K562 (cell line): ENCODE data around the gene ADAMTS2. TPM values are rescaled to one million over a fixed set of nuclear protein-coding genes. Genes with fewer than 3 reads are reported as not detected.

ENCODE experiments used
- ATAC-seq: fragments of 200-7000 bp; cut with Tn5 transposase; 3 replicates; pipeline ENCODE4 v1.9.1; 2020; ENCODE audit warnings: moderate library complexity
- BruUV-seq: library from RNA; stranded (reverse); fragments of 400-500 nt; replicated peaks from 2 replicates; lab custom pipeline; 2021; lab: Mats Ljungman, UMichigan
- CTCF ChIA-PET: fragments of 300-600 bp; formaldehyde crosslinking; extraction: SDS; loops from one replicate; lab custom pipeline; 2021; ENCODE audit warnings: low intra/inter-chr PET ratio; lab: Yijun Ruan, JAX
- POLR2A ChIA-PET: fragments of 300-600, 350-650 bp; sonication (Branson Sonifier 250); formaldehyde crosslinking; extraction: SDS; loops from one replicate; lab custom pipeline; 2021; ENCODE audit warnings: antibody characterized with exemption, inconsistent platforms; lab: Yijun Ruan, JAX
- DNase-seq, 4 experiments: peaks; one replicate each; pipeline versions ENCODE4 v3.0.0 to v3.0.0-alpha.2; 2011 to 2018; ENCODE audit warnings: low spot score in 3 of 4, mixed read lengths in 3 of 4; ENCODE audit errors: extremely low read depth in 1 of 4
- FAIRE-seq: peaks from 2 replicates; lab custom pipeline; 2011; peaks lifted over from hg19 to GRCh38; lab: Jason Lieb, UNC
- H2AFZ ChIP-seq: 2 replicates; pipeline ENCODE4 v1.6.0; 2011; ENCODE audit warnings: low read depth, low read length, control low read depth, inconsistent platforms
- H3K27ac ChIP-seq: fragments of 200-600 bp; 3 replicates; pipeline ENCODE4 v1.8.0; 2011; ENCODE audit warnings: low read depth, mild to moderate bottlenecking, control low read depth, inconsistent platforms, low read length, moderate library complexity, mixed read lengths; ENCODE audit errors: extremely low read depth
- H3K27me3 ChIP-seq, 2 experiments: fragments of 300-600 bp in 1 of 2; 2 replicates in 1 of 2; 3 replicates in 1 of 2; pipeline versions ENCODE4 v1.6.0 to v1.8.0; 2011; ENCODE audit warnings: inconsistent platforms in 2 of 2, low read length in 2 of 2, mild to moderate bottlenecking in 1 of 2, mixed read lengths in 1 of 2, moderate library complexity in 1 of 2; ENCODE audit not compliant: control insufficient read depth in 2 of 2, insufficient read depth in 2 of 2
- H3K36me3 ChIP-seq: fragments of 300-600 bp; 3 replicates; pipeline ENCODE4 v1.8.0; 2011; ENCODE audit warnings: mild to moderate bottlenecking, low read length, inconsistent platforms; ENCODE audit not compliant: control insufficient read depth, insufficient read depth
- H3K4me1 ChIP-seq, 2 experiments: fragments of 200-600 bp in 1 of 2; replicated peaks in 1 of 2; 2 replicates in 1 of 2; 3 replicates in 1 of 2; pipeline versions ENCODE4 v1.5.1 to v1.8.0; 2011; ENCODE audit warnings: inconsistent platforms in 2 of 2, low read length in 2 of 2, mild to moderate bottlenecking in 1 of 2, mixed read lengths in 1 of 2, moderate library complexity in 1 of 2; ENCODE audit not compliant: control insufficient read depth in 2 of 2, insufficient read depth in 2 of 2
- H3K4me2 ChIP-seq: 2 replicates; pipeline ENCODE4 v1.6.1; 2011; ENCODE audit warnings: low read length, control low read depth, inconsistent platforms, mixed read lengths; ENCODE audit not compliant: insufficient read depth
- H3K4me3 ChIP-seq: fragments of 200-600 bp; sonication (generic), shearing (Covaris generic); 2 replicates; pipeline ENCODE4 v1.5.1; 2016; ENCODE audit warnings: control low read depth, inconsistent platforms
- H3K79me2 ChIP-seq: fragments of 200-600 bp; 3 replicates; pipeline ENCODE4 v1.8.0; 2011; ENCODE audit warnings: low read length, inconsistent platforms; ENCODE audit not compliant: control insufficient read depth, insufficient read depth
- H3K9ac ChIP-seq, 2 experiments: 2 replicates each; pipeline versions ENCODE4 v1.6.0 to v1.6.1; 2011; ENCODE audit warnings: low read depth in 2 of 2, low read length in 2 of 2, control low read depth in 1 of 2, inconsistent platforms in 1 of 2, mild to moderate bottlenecking in 1 of 2, mixed read lengths in 1 of 2; ENCODE audit not compliant: insufficient read depth in 1 of 2
- H3K9me1 ChIP-seq: one replicate; pipeline ENCODE4 v1.6.0; 2011; ENCODE audit warnings: inconsistent platforms, mild to moderate bottlenecking, low read length, moderate library complexity; ENCODE audit not compliant: control insufficient read depth, insufficient read depth
- H3K9me3 ChIP-seq: replicated peaks from 2 replicates; pipeline ENCODE4 v1.5.1; 2011; ENCODE audit warnings: low read depth, low read length, inconsistent platforms; ENCODE audit not compliant: control insufficient read depth, insufficient read depth
- H4K20me1 ChIP-seq: replicated peaks from 2 replicates; pipeline ENCODE4 v1.6.1; 2011; ENCODE audit warnings: low read length, inconsistent platforms, mixed read lengths; ENCODE audit not compliant: control insufficient read depth, insufficient read depth
- CEBPZ ChIP-seq: fragments of 150-350 bp; IDR thresholded peaks from 2 replicates; pipeline ENCODE4 v1.6.1; 2014; ENCODE audit warnings: low read depth, mild to moderate bottlenecking, low read length, borderline replicate concordance
- COPS2 ChIP-seq: fragments of 450-650 bp; conservative IDR thresholded peaks from 2 replicates; pipeline ENCODE4 v1.6.1; 2016; ENCODE audit warnings: mild to moderate bottlenecking, moderate library complexity
- ELF4 ChIP-seq: fragments of 450-650 bp; formaldehyde crosslinking; IDR thresholded peaks from 2 replicates; pipeline ENCODE4 v1.4.0; 2022; ENCODE audit warnings: missing genetic modification characterization
- GATA2 ChIP-seq: sonication (generic); formaldehyde crosslinking; IDR thresholded peaks from 2 replicates; pipeline ENCODE4 v1.4.0; 2020; ENCODE audit warnings: mild to moderate bottlenecking, missing genetic modification reagents
- GATAD2B ChIP-seq: fragments of 450-650 bp; IDR thresholded peaks from 2 replicates; pipeline ENCODE4 v1.6.1; 2017; ENCODE audit warnings: mild to moderate bottlenecking, borderline replicate concordance
- HEY1 ChIP-seq: fragments of 250-450 bp; sonication (Bioruptor Pico); IDR thresholded peaks from 2 replicates; pipeline ENCODE4 v1.5.0; 2020; ENCODE audit warnings: mild to moderate bottlenecking, moderate library complexity, borderline replicate concordance
- KLF1 ChIP-seq: fragments of 450-650 bp; IDR thresholded peaks from 2 replicates; pipeline ENCODE4 v1.6.1; 2016; ENCODE audit warnings: missing genetic modification characterization, missing compliant biosample characterization
- LCOR ChIP-seq: sonication (generic); formaldehyde crosslinking; IDR thresholded peaks from 2 replicates; pipeline ENCODE4 v1.8.0; 2022; ENCODE audit warnings: mild to moderate bottlenecking, missing genetic modification reagents
- MAFK ChIP-seq: IDR thresholded peaks from 2 replicates; pipeline ENCODE4 v1.6.1; 2011; ENCODE audit warnings: low read length, improper control_type of control experiment
- MITF ChIP-seq: IDR thresholded peaks from 2 replicates; pipeline ENCODE4 v1.6.1; 2014; ENCODE audit warnings: antibody characterized with exemption
- NCOA2 ChIP-seq, 2 experiments: fragments of 450-650 bp; IDR thresholded peaks; 2 replicates each; pipeline ENCODE4 v1.6.1; 2018; ENCODE audit warnings: mild to moderate bottlenecking in 2 of 2, moderate library complexity in 1 of 2; ENCODE audit not compliant: partially characterized antibody in 2 of 2
- SRSF3 ChIP-seq: fragments of 200-400 bp; formaldehyde crosslinking; IDR thresholded peaks from 2 replicates; pipeline ENCODE4 v1.6.1; 2016; ENCODE audit warnings: mild to moderate bottlenecking, low read length, moderate library complexity; ENCODE audit not compliant: insufficient read depth
- STAT5B ChIP-seq: fragments of 250-450 bp; sonication (Bioruptor Pico); IDR thresholded peaks from 2 replicates; pipeline ENCODE4 v1.8.0; 2021; ENCODE audit warnings: mild to moderate bottlenecking, inconsistent platforms
- TCF3 ChIP-seq: sonication (generic); formaldehyde crosslinking; IDR thresholded peaks from 2 replicates; pipeline ENCODE4 v1.4.0; 2020; ENCODE audit warnings: mild to moderate bottlenecking, missing genetic modification reagents
- ZNF212 ChIP-seq: fragments of 450-650 bp; formaldehyde crosslinking; IDR thresholded peaks from 2 replicates; pipeline ENCODE4 v1.4.0; 2020; ENCODE audit warnings: mild to moderate bottlenecking
- ZNF41 ChIP-seq: fragments of 250-450 bp; sonication (Bioruptor Pico); conservative IDR thresholded peaks from 2 replicates; pipeline ENCODE4 v1.4.0; 2020; ENCODE audit warnings: mild to moderate bottlenecking
- WGBS: fragments of 100-300 bp; shearing (Covaris generic); methylation state at CpG from one replicate; pipeline ENCODE4 v1.1.6; 2016; ENCODE audit warnings: low coverage, mixed read lengths; ENCODE audit not compliant: insufficient coverage; ENCODE audit errors: missing lambda C conversion rate; 5-methylcytosine and 5-hydroxymethylcytosine counted together
- in situ Hi-C: fragments of 300-500 bp; cut with MboI; formaldehyde crosslinking; loops from 4 replicates; pipeline ENCODE4 v1.15.0; 2018; ENCODE audit warnings: inconsistent platforms, mixed read lengths
- intact Hi-C: fragments of 100-400 bp; cut with micrococcal nuclease; formaldehyde crosslinking; loops from 2 replicates; pipeline ENCODE4 v1.14.2; 2022
- polyA plus RNA-seq, 8 experiments: library from polyadenylated mRNA; depleted of rRNA in 4 of 8; stranded (reverse) in 5 of 8; unstranded in 3 of 8; fragments of >200 nt; fragmentation: Nextera tagmentation in 2 of 8; fragmentation: Illumina TruSeq in 1 of 8; extraction: Ambion mirVana in 2 of 8; extraction: Trizol in 1 of 8; gene quantifications; 2 replicates each; pipeline versions ENCODE4 v1.2.1 to v1.2.3, GENCODE V29; 2011 to 2014; ENCODE audit warnings: inconsistent platforms in 1 of 8, missing spikeins in 1 of 8
- total RNA-seq, 7 experiments: library from RNA; depleted of rRNA in 6 of 7; stranded (reverse); fragments of >200 nt in 6 of 7; fragmentation: Illumina TruSeq in 2 of 7; extraction: Trizol in 2 of 7; gene quantifications; 2 replicates each; pipeline versions ENCODE4 v1.2.1 to v1.2.3, GENCODE V29; 2011 to 2021; ENCODE audit warnings: low replicate concordance in 1 of 7

ADAMTS2 gene
- total and polyA plus RNA-seq, 9 of the 15 experiments (the other 6 are each of a cell fraction or from before 2014, with no cell fraction given), result not detected

GRCh38 chr5:179253730-179254129, 91.5 kb downstream of the ADAMTS2 start:
- no peak overlapping the region for H3K9ac ChIP-seq
- ChIA-PET CTCF (no interaction called here), POLR2A (no interaction called here)
- TF ChIP-seq GATAD2B (no peak), STAT5B (CRISPR knock-in tag) (no peak), ZNF41 (CRISPR knock-in tag) (no peak), GATA2 (CRISPR knock-in tag) (no peak), LCOR (no peak), ELF4 (CRISPR knock-in tag) (no peak), COPS2 (no peak), NCOA2 (IDR thresholded peaks at IDR 0.05; ENCODE audit: partially characterized antibody in 2 of 2) (no peak), MAFK (no peak), HEY1 (CRISPR knock-in tag) (no peak), TCF3 (CRISPR knock-in tag) (no peak), ZNF212 (CRISPR knock-in tag) (no peak), KLF1 (tag) (no peak), MITF (no peak), SRSF3 (no peak), CEBPZ (no peak)
- no peaks in the 10 kb centered on the region for H3K79me2 ChIP-seq
- H3K27me3 ChIP-seq, result peaks cover 6 to 51% of the 10 kb centered on the region in 2 experiments; a peak in 3 of 5 replicates
- no TSS peak for BruUV-seq
- H3K4me2 ChIP-seq, result no peak overlapping the region
- H3K9me3 ChIP-seq, result no peaks in the 10 kb centered on the region
- no peak for ATAC-seq
- no peak overlapping the region for H2AFZ ChIP-seq
- H3K9me1 ChIP-seq, result no peaks in the 10 kb centered on the region
- H3K36me3 ChIP-seq, result no peaks in the 10 kb centered on the region
- 0% methylated on average over 5 of the region's 5 CpGs for WGBS
- FAIRE-seq, result no peak
- no peak overlapping the region for H3K4me3 ChIP-seq
- H3K27ac ChIP-seq, result no peak overlapping the region
- intact Hi-C loops, result no loop called here
- in situ Hi-C loops, result no loop called here
- H3K4me1 ChIP-seq, result no peaks in the 10 kb centered on the region
- no peak for DNase-seq
- H4K20me1 ChIP-seq, result no peaks in the 10 kb centered on the region
